ENCODE data around the gene RRP7A.

DNA sequence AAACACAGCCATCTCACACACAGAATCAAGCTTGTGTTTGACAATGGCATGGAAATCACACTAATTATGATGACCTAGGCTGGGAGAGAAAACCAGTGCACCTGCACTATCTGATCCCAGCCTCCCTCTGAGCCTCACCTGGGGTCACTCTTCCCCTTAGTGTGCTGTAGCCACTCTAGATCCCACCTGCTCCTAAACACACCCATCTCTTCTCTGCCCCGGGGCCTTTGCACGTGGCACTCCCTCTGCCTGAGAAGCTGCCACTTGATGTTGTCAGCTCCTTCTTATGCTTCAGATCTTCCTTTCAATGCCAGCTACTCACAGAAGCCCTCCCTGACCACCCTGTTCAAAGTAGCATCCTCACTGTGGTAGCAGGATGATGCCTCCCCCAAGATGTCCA lies 44.5 kb downstream of the RRP7A start:
- TF ChIP-seq, protein P1, sequence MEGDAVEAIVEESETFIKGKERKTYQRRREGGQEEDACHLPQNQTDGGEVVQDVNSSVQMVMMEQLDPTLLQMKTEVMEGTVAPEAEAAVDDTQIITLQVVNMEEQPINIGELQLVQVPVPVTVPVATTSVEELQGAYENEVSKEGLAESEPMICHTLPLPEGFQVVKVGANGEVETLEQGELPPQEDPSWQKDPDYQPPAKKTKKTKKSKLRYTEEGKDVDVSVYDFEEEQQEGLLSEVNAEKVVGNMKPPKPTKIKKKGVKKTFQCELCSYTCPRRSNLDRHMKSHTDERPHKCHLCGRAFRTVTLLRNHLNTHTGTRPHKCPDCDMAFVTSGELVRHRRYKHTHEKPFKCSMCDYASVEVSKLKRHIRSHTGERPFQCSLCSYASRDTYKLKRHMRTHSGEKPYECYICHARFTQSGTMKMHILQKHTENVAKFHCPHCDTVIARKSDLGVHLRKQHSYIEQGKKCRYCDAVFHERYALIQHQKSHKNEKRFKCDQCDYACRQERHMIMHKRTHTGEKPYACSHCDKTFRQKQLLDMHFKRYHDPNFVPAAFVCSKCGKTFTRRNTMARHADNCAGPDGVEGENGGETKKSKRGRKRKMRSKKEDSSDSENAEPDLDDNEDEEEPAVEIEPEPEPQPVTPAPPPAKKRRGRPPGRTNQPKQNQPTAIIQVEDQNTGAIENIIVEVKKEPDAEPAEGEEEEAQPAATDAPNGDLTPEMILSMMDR (IDR thresholded peaks at IDR 0.05), result no peak
- no peak for TF ChIP-seq POLR2A (IDR thresholded peaks at IDR 0.05)

All from thyroid gland (tissue), 4 donors.